ENCODE measurements around the gene NPFFR1.
"Not testable (repeated sequence)": the region's sequence is repeated elsewhere in the genome, so short reads cannot be mapped to it uniquely, and the experiment has no call there.

NPFFR1 gene

GRCh38 chr10:70285476-70285831, 1.6 kb upstream of the NPFFR1 start:
- no peak for DNase-seq (ENCODE audit: low read depth)

- DNase-seq (ENCODE audit: low read depth) = no peak
Measured at GRCh38 chr10:70284542-70285475, 1.0 kb upstream of the NPFFR1 start.

- DNase-seq (ENCODE audit: low read depth) = no peak
Measured at GRCh38 chr10:70283071-70283444, 746 bp downstream of the NPFFR1 start.

GRCh38 chr10:70281609-70282008, 2.2 kb downstream of the NPFFR1 start:
- DNase-seq (ENCODE audit: low read depth) = no peak

GRCh38 chr10:70280099-70280498, 3.7 kb downstream of the NPFFR1 start:
- DNase-seq (ENCODE audit: low read depth) = no peak

- DNase-seq (ENCODE audit: low read depth) = no peak
Measured at GRCh38 chr10:70277396-70278030, 6.3 kb downstream of the NPFFR1 start.

GRCh38 chr10:70274643-70275042, 9.2 kb downstream of the NPFFR1 start:
- DNase-seq (ENCODE audit: low read depth) = no peak

- DNase-seq (ENCODE audit: low read depth) = no peak
Measured at GRCh38 chr10:70272925-70273316, 10.9 kb downstream of the NPFFR1 start.

- DNase-seq (ENCODE audit: low read depth) = no peak
Measured at GRCh38 chr10:70271996-70272924, 11.5 kb downstream of the NPFFR1 start.

- no peak for DNase-seq (ENCODE audit: low read depth)
Measured at GRCh38 chr10:70270952-70271351, 12.9 kb downstream of the NPFFR1 start.

GRCh38 chr10:70269741-70270140, 14.1 kb downstream of the NPFFR1 start:
- no peak for DNase-seq (ENCODE audit: low read depth)

GRCh38 chr10:70268376-70268775, 15.4 kb downstream of the NPFFR1 start:
- DNase-seq (ENCODE audit: low read depth) = no peak

- DNase-seq (ENCODE audit: low read depth) = no peak
Measured at GRCh38 chr10:70267161-70267933, 16.5 kb downstream of the NPFFR1 start.

- no peak for DNase-seq (ENCODE audit: low read depth)
Measured at GRCh38 chr10:70266701-70267100, 17.1 kb downstream of the NPFFR1 start.

GRCh38 chr10:70266056-70266455, 17.7 kb downstream of the NPFFR1 start:
- DNase-seq (ENCODE audit: low read depth) = no peak

GRCh38 chr10:70265032-70265689, 18.6 kb downstream of the NPFFR1 start:
- DNase-seq (ENCODE audit: low read depth) = no peak

- no peak for DNase-seq (ENCODE audit: low read depth)
Measured at GRCh38 chr10:70260734-70261133, 23.1 kb downstream of the NPFFR1 start.

GRCh38 chr10:70260259-70260658, 23.5 kb downstream of the NPFFR1 start:
- no peak for DNase-seq (ENCODE audit: low read depth)

- DNase-seq (ENCODE audit: low read depth) = no peak
Measured at GRCh38 chr10:70258216-70258615, 25.6 kb downstream of the NPFFR1 start.

- DNase-seq (ENCODE audit: low read depth) = not testable (repeated sequence)
Measured at GRCh38 chr10:70257816-70258215, 26.0 kb downstream of the NPFFR1 start.

- DNase-seq (ENCODE audit: low read depth) = no peak
Measured at GRCh38 chr10:70256463-70256862, 27.3 kb downstream of the NPFFR1 start.
